ENCODE results near the gene OPRPN. TPM values are rescaled to one million over a fixed set of nuclear protein-coding genes. Genes with fewer than 3 reads are reported as not detected.

The OPRPN gene
- total RNA-seq, 1 donor from 2014 or later, result not detected

GRCh38 chr4:70443329-70443728, 45.6 kb downstream of the OPRPN start:
- H3K4me1 Mint-ChIP-seq, result no peaks in the 10 kb centered on the region

GRCh38 chr4:70449220-70449619, 51.5 kb downstream of the OPRPN start:
- Mint-ChIP-seq H3K4me3 (no peak overlapping the region), H3K27ac (no peak overlapping the region), H3K4me1 (no peaks in the 10 kb centered on the region), H3K9me3 (no peaks in the 10 kb centered on the region), H3K36me3 (no peaks in the 10 kb centered on the region), H3K27me3 (ENCODE audit: insufficient read depth, low read depth) (peaks cover 2% of the 10 kb centered on the region)
- Histone ChIP-seq H4K20me1 (ENCODE audit: low read depth) (no peaks in the 10 kb centered on the region), H3K9ac (no peak overlapping the region), H3K4me3 (no peak overlapping the region), H3K4me2 (no peak overlapping the region), H3K9me3 (ENCODE audit: low read depth) (no peaks in the 10 kb centered on the region), H3K79me2 (ENCODE audit: low read depth) (no peaks in the 10 kb centered on the region), H3K4me1 (no peaks in the 10 kb centered on the region), H3K36me3 (no peaks in the 10 kb centered on the region), H3F3A (ENCODE audit: low read depth) (no peaks in the 10 kb centered on the region), H2AFZ (replicated peaks) (no peak overlapping the region), H3K27me3 (no peaks in the 10 kb centered on the region), H3K27ac (no peak overlapping the region)
- no peak for DNase-seq (ENCODE audit: low spot score)
- no peak for TF ChIP-seq EZH2 (IDR thresholded peaks at IDR 0.05)

More at GRCh38 chr4:70443329-70443728, 45.6 kb downstream of the OPRPN start:
- no peak for DNase-seq (ENCODE audit: low spot score)
- H3K9ac ChIP-seq, result no peak overlapping the region
- H3K27me3 Mint-ChIP-seq (ENCODE audit: insufficient read depth, low read depth), result no peaks in the 10 kb centered on the region
- peaks cover 8% of the 10 kb centered on the region for H3K4me1 ChIP-seq
- no peaks in the 10 kb centered on the region for H3K9me3 Mint-ChIP-seq
- no peak overlapping the region for H3K4me2 ChIP-seq
- no peak overlapping the region for H3K27ac ChIP-seq
- H4K20me1 ChIP-seq (ENCODE audit: low read depth), result no peaks in the 10 kb centered on the region
- H3K36me3 Mint-ChIP-seq, result no peaks in the 10 kb centered on the region
- no peaks in the 10 kb centered on the region for H3K9me3 ChIP-seq (ENCODE audit: low read depth)
- TF ChIP-seq EZH2 (IDR thresholded peaks at IDR 0.05) (no peak), EZH2phosphoT487 (IDR thresholded peaks at IDR 0.05) (no peak), CTCF (IDR thresholded peaks at IDR 0.05) (no peak)
- no peaks in the 10 kb centered on the region for H3K27me3 ChIP-seq
- no peak overlapping the region for H3K4me3 ChIP-seq
- no peak overlapping the region for H3K27ac Mint-ChIP-seq
- H3K36me3 ChIP-seq, result no peaks in the 10 kb centered on the region
- no peaks in the 10 kb centered on the region for H3F3A ChIP-seq (ENCODE audit: low read depth)
- H3K79me2 ChIP-seq (ENCODE audit: low read depth), result no peaks in the 10 kb centered on the region
- peak overlapping the region; percentile 61 for H2AFZ ChIP-seq (replicated peaks)
- H3K4me3 Mint-ChIP-seq, result no peak overlapping the region

- Histone ChIP-seq H4K20me1 (ENCODE audit: low read depth) (no peaks in the 10 kb centered on the region), H3K79me2 (ENCODE audit: low read depth) (no peaks in the 10 kb centered on the region), H3K9ac (no peak overlapping the region), H3K27me3 (no peaks in the 10 kb centered on the region), H3K36me3 (no peaks in the 10 kb centered on the region), H3K4me3 (no peak overlapping the region), H3K9me3 (ENCODE audit: low read depth) (no peaks in the 10 kb centered on the region), H3K4me2 (no peak overlapping the region), H3K27ac (no peak overlapping the region), H2AFZ (replicated peaks) (no peak overlapping the region), H3K4me1 (no peaks in the 10 kb centered on the region), H3F3A (ENCODE audit: low read depth) (no peaks in the 10 kb centered on the region)
- H3K4me1 Mint-ChIP-seq, result no peaks in the 10 kb centered on the region
- H3K4me3 Mint-ChIP-seq, result no peak overlapping the region
- no peaks in the 10 kb centered on the region for H3K9me3 Mint-ChIP-seq
- peaks cover 2% of the 10 kb centered on the region for H3K27me3 Mint-ChIP-seq (ENCODE audit: insufficient read depth, low read depth)
- no peaks in the 10 kb centered on the region for H3K36me3 Mint-ChIP-seq
- no peak overlapping the region for H3K27ac Mint-ChIP-seq
- DNase-seq (ENCODE audit: low spot score), result no peak
- TF ChIP-seq EZH2phosphoT487 (IDR thresholded peaks at IDR 0.05), result no peak
- no peak for TF ChIP-seq EZH2 (IDR thresholded peaks at IDR 0.05)
- TF ChIP-seq CTCF (IDR thresholded peaks at IDR 0.05), result no peak
These were observed 55.2 kb downstream of the OPRPN start for GRCh38 chr4:70452946-70453345.

Other genes with a start within 250 kb of the OPRPN start
- gene PRR27, start 243.7 kb upstream of the OPRPN start, total RNA-seq (ENCODE audit: low replicate concordance), result not detected in 2 replicates
- gene ODAM, start 202.2 kb upstream of the OPRPN start, total RNA-seq (ENCODE audit: low replicate concordance), result not detected in 2 replicates
- not detected in 2 replicates for gene FDCSP, start 171.8 kb upstream of the OPRPN start, total RNA-seq (ENCODE audit: low replicate concordance)
- not detected in 2 replicates for gene CSN3, start 155.3 kb upstream of the OPRPN start, total RNA-seq (ENCODE audit: low replicate concordance)
- gene CABS1, start 63.0 kb upstream of the OPRPN start, total RNA-seq (ENCODE audit: low replicate concordance), result 0.09 and 0.26 TPM in 2 replicates
- gene SMR3A, start 37.2 kb upstream of the OPRPN start, total RNA-seq (ENCODE audit: low replicate concordance), result not detected in 2 replicates
- gene SMR3B, start 14.8 kb upstream of the OPRPN start, total RNA-seq (ENCODE audit: low replicate concordance), result not detected in 2 replicates
- not detected in 2 replicates for gene MUC7, start 74.3 kb downstream of the OPRPN start, total RNA-seq (ENCODE audit: low replicate concordance)
- not detected in 2 replicates for gene AMTN, start 120.6 kb downstream of the OPRPN start, total RNA-seq (ENCODE audit: low replicate concordance)
- gene AMBN, start 194.3 kb downstream of the OPRPN start, total RNA-seq (ENCODE audit: low replicate concordance), result 0.15 TPM in 1 of 2 replicates, not detected in the other
- not detected in 2 replicates for gene ENAM, start 230.8 kb downstream of the OPRPN start, total RNA-seq (ENCODE audit: low replicate concordance)